T-helper 9 cell (primary cell): ENCODE measurements around the gene DDIT4.
"Not testable (repeated sequence)": the region's sequence is repeated elsewhere in the genome, so short reads cannot be mapped to it uniquely, and the experiment has no call there.

ENCODE experiments used
- DNase-seq: peaks from one replicate; pipeline ENCODE4 v3.0.0-alpha.2; 2020

Gene DDIT4

DNA sequence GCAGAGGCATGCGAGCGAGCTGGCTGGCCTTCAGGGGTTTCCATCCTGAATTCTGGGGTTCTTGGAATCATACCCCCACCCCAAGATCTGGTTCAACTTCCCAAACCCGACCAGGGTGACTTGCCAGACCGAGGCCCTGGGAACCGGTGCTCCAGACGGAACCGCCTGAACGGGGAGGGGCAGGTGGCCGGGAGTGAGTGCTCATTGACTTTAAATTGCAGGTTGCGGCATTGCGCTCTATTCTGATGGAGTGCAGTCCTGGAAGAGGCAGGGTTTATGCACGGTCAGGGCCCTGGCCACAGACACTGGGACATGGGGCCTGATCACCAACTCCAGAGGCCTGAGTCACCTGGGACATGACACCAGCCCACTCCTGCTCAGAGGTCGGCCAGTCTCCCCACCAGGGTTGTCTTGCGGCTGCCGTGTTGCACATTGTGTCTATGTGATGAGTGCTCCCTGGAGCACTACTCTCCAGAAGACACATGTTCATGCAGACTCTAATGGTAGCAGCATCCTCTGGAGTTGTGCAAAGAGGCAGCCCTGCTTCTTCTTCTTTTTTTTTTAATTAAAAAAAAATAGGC is 5.8 kb upstream of the DDIT4 start:
- DNase-seq, result no peak

GRCh38 chr10:72268475-72269200 is 5.1 kb upstream of the DDIT4 start:
- DNase-seq, result not testable (repeated sequence)

DNA sequence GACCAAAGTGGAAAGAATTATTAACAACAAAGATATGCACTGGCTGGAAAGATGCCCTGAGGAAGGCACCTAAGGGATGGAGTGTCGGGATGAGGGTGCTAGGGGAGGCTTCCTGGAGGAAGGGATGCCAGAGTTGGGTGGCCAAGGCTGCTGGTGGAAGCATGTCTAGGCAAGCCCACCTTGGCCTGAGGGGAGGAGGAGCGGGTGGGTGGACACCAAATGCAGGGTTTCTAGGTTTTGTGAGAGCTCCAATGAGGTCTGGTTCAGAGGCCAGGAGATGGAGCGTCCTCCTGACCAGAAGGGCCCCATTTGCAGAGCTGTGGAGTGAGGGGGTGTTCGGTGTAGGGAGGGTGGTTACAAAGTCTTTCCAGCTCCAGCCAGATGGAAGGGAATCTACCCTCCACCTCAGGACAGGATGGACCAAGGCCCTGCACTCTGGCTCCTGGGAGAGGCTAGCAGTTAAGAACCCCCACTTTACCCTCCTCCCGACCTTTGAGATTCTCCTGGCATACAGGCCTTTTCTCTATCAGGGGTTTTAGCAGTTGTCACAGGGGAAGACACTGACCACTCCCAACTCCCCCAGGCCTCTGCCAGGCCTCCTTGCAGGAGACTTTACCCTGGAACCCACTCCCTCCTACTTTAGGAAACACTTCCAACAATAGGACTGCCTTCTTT is 3.0 kb upstream of the DDIT4 start:
- DNase-seq, result no peak

GRCh38 chr10:72272689-72273409 is 875 bp upstream of the DDIT4 start:
- DNase-seq, result no peak

GRCh38 chr10:72274213-72274729 is 547 bp downstream of the DDIT4 start:
- DNase-seq, result no peak

DNA sequence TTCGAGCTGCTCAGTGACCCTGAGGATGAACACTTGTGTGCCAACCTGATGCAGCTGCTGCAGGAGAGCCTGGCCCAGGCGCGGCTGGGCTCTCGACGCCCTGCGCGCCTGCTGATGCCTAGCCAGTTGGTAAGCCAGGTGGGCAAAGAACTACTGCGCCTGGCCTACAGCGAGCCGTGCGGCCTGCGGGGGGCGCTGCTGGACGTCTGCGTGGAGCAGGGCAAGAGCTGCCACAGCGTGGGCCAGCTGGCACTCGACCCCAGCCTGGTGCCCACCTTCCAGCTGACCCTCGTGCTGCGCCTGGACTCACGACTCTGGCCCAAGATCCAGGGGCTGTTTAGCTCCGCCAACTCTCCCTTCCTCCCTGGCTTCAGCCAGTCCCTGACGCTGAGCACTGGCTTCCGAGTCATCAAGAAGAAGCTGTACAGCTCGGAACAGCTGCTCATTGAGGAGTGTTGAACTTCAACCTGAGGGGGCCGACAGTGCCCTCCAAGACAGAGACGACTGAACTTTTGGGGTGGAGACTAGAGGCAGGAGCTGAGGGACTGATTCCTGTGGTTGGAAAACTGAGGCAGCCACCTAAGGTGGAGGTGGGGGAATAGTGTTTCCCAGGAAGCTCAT is 1.1 kb downstream of the DDIT4 start:
- DNase-seq, result peak; percentile 63

- no peak for DNase-seq
These were observed 1.8 kb downstream of the DDIT4 start for GRCh38 chr10:72275351-72276012.

- DNase-seq, result no peak
These were observed 2.3 kb downstream of the DDIT4 start for GRCh38 chr10:72276013-72276387.

GRCh38 chr10:72276421-72277339 is 3.0 kb downstream of the DDIT4 start:
- DNase-seq, result no peak

GRCh38 chr10:72277340-72277995 is 3.7 kb downstream of the DDIT4 start:
- no peak for DNase-seq

- DNase-seq, result no peak
These were observed 4.4 kb downstream of the DDIT4 start for GRCh38 chr10:72277996-72278667.

DNA sequence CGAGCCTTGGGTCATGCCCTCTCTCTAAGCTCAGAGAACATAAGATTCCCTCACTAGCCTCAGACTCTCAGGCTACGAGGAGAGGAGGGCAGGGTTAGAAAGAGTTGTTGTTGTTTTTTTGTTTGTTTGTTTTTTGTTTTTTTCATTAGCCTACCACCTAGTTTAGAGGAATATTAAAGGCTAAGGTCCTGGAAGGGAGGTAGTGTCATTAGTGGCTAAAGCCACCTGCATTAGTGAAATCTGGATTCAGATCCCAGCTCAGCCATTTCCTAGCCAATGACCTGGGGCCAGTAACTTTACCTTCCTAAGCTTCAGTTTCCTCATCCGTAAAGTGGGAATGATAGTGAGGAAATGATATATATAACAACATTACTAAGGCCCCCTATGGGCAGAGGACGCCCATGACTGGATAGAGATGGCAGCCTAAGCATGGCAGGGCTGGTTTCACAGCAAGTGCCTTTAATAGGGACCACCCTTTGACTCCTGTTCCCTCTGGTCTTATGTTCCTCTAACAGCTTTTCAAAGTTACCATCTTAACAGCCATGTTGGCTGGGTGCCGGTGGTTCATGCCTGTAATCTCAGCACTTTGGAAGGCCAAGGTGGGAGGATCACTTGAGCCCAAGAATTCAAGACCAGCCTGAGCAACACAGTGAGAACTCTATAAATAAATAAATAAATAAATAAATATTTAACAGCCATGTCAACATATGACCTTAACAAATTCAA is 5.1 kb downstream of the DDIT4 start:
- no peak for DNase-seq

DNA sequence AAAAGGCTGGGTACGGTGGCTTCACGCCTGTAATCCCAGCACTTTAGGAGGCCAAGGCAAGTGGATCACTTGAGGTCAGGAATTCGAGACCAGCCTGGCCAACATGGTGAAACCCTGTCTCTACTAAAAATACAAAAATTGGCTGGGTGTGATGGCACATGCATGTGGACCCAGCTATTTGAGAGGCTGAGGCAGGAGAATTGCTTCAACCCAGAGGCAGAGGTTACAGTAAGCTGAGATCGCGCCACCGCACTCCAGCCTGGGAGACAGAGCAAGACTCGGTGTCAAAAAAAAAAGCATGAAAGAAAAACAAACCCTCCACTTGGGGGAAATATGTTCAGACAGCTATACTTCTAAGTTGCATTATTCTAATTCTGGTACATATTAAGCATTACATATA is 5.9 kb downstream of the DDIT4 start:
- not testable (repeated sequence) for DNase-seq

GRCh38 chr10:72283131-72283530 is 9.4 kb downstream of the DDIT4 start:
- DNase-seq, result no peak

DNA sequence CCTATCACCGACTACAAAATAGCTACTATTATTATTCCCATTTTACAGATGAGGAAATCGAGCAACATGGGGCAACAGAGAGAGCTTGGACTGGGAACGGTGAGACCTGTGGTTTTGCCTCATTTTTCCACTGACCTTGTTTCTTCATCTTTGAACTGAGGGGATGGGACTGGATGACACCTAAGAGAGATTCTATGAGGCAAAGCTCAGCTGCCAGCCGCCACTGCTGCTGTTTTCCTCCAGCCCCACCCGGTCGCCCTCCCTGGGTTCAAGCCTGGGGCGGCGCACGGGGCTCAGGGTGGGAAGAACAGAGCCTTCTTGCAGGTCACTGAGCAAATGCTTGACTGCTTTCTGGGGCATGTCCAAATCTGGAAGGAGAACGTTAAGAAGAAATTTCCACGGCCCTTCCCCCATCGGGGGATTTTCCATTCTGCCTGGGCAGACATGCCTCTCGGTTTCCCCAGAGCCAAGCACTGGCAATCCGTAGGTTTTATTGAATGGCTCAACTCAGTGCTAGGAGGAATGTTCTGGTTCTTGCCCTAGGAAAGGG is 12.3 kb downstream of the DDIT4 start:
- DNase-seq, result no peak

- no peak for DNase-seq
These were observed 17.4 kb downstream of the DDIT4 start for GRCh38 chr10:72291019-72291532.

GRCh38 chr10:72292223-72292691 is 18.5 kb downstream of the DDIT4 start:
- DNase-seq, result no peak

DNA sequence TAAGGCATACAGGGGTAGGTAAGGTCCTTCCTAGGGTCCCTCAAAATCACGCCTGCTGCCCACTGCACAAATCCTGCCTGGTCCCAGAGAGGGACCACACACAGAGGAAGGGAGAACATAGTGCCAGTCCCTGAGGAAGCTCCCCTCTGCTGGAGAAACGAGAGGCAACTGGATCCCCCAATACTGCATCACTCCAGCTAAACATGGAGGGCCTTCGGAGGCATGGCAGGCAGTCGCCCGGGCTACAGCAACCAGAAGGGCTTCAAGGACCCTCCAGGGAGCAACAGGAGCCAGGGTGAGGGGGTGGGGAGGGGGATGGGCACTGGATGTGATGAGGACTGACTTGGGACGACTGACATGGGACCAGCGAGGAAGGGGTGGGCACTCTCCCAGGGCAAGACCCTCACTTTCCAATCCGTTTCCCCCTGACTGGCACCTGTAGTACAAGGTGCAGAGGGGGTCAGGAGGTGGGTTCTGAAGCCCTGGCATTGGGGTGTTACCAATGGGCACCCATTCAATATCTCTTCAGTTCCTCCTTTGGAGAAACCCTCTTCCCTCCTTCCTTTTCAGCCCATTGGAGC is 21.7 kb downstream of the DDIT4 start:
- DNase-seq, result no peak
